Measurements from ENCODE around the gene ISOC2.

The ISOC2 gene

DNA sequence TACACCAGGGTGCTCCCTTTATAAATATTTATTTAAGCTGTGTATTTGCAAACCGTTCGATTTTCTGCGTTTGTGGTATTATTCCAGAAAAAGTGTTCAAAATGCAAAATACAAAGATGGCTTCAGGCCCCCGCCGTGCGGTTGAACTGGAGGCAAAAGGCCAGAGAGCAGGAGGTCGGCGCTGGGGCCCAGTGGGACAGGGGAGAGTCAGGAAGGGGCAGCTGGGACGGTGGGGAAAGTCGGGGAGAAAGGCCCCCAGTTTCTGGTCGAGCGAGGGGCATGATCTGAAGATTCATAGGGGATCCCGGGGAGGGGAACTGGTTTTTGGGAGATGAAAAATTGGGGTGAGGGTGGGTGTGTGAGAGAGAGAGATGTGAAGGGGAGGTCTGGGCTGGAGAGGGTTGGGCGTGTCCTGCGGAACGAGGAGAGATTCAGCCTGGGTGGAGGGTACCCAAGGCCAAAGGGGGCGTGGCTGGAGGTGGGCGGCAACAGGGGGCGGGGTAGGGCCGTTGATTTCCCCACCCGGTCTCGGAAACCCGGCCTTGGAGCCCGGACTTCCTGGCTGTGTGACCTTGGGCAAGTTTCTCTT is 678 bp downstream of the ISOC2 start:
- DNase-seq (ENCODE audit: low read depth) = peak; percentile 90
- peak overlapping the region; percentile 99 for H3K4me3 ChIP-seq (ENCODE audit: low read length)
- TF ChIP-seq, protein P1, sequence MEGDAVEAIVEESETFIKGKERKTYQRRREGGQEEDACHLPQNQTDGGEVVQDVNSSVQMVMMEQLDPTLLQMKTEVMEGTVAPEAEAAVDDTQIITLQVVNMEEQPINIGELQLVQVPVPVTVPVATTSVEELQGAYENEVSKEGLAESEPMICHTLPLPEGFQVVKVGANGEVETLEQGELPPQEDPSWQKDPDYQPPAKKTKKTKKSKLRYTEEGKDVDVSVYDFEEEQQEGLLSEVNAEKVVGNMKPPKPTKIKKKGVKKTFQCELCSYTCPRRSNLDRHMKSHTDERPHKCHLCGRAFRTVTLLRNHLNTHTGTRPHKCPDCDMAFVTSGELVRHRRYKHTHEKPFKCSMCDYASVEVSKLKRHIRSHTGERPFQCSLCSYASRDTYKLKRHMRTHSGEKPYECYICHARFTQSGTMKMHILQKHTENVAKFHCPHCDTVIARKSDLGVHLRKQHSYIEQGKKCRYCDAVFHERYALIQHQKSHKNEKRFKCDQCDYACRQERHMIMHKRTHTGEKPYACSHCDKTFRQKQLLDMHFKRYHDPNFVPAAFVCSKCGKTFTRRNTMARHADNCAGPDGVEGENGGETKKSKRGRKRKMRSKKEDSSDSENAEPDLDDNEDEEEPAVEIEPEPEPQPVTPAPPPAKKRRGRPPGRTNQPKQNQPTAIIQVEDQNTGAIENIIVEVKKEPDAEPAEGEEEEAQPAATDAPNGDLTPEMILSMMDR (conservative IDR thresholded peaks at IDR 0.05; ENCODE audit: low read length) = no peak

DNA sequence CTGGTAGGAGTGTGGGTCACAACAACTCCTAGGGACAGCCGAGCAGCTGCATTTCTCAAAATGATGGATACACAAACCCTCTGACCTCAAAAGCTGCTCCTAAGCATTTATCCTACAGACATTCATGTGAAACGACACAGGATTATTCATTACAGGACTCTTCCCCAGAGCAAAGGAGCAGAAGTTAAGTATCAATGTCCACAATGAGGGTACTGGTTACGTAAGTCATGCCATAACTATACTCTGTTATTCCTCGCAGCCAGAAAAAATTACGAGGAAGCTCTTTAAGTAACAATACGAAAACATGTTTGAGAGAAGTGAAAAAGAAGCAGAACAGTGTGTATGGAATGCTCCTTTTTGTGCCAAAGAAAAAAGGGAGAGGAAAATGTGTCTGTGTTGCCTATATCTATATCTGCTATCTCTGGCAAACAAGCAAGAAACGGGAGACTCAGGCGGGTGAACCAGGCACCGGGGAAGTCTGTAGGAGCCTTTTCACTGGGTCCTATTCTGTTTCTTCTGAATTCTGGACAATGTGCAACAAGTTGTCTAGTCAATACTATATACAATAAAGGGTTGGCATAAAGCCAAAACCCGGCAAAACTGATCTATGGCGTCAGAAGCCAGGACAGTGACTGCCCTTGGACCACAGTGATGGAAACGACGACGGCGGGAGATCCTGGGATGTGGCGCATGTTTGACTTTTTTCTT is 1.3 kb downstream of the ISOC2 start:
- no peak for DNase-seq (ENCODE audit: low read depth)
- peak overlapping the region; percentile 99 for H3K4me3 ChIP-seq (ENCODE audit: low read length)
- TF ChIP-seq, protein P1 (conservative IDR thresholded peaks at IDR 0.05; ENCODE audit: low read length) = no peak

- peak overlapping the region; percentile 13 for H3K4me3 ChIP-seq (ENCODE audit: low read length)
- TF ChIP-seq, protein P1 (conservative IDR thresholded peaks at IDR 0.05; ENCODE audit: low read length) = no peak
- no peak for DNase-seq (ENCODE audit: low read depth)
These were observed 1.9 kb downstream of the ISOC2 start for GRCh38 chr19:55459551-55459949.

DNA sequence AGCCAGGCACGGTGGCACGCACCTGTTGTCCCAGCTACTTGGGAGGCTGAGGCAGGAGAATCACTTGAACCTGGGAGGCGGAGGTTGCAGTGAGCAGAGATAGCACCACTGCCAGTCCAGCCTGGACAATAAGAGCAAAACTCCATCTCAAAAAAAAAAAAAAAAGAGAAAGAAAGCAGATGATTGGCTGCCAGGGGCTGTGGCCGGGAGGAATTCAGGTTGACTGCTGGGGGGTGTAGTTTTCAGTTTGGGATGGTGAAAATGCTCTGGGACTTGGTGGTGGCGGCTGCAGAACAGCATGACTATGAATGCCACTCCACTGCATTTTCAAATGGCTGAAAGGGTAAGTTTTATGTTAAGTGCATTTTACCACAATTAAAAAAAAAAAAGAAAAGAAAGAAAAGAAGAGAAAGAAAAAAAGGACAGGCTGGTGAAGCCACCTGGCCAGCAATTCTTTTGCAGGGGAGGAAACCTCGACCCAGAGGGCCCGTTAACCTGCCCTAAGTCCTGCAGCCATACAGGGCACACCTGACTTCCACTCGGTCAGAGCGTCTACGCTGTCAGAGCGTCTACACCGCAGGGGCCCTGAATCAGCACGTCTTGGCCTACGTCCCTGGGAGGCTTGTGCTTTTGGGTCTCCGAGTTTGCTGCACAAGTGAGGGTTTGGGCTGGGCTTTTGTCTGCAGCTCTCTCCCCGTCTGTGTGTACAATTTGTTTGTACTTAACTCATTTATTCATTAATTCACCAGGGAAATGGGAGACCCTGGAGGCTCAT is 3.6 kb downstream of the ISOC2 start:
- H3K4me3 ChIP-seq (ENCODE audit: low read length) = no peak overlapping the region
- DNase-seq (ENCODE audit: low read depth) = no peak
- TF ChIP-seq, protein P1 (conservative IDR thresholded peaks at IDR 0.05; ENCODE audit: low read length) = no peak

DNA sequence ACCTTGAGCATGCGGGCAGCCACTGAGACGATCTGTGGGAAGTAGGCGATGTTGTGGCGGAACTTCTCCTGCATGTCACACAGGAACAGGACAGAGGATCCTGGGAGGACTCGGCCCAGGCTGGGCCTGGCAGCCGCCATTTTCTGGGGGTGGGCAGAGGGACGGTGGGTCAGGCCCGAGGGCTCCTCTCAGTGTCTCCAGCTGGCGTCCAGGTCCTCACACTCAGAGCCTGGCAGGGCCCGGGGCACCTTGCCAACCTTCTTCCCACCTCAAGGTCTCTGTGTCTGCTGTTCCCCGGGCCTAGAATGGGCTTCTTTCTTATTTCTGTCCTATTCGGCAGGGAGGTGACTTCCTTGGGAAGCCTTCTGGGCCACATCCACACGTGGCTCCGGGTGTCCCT is 5.1 kb downstream of the ISOC2 start:
- TF ChIP-seq, protein P1 (conservative IDR thresholded peaks at IDR 0.05; ENCODE audit: low read length) = no peak
- H3K4me3 ChIP-seq (ENCODE audit: low read length) = no peak overlapping the region
- DNase-seq (ENCODE audit: low read depth) = no peak

DNA sequence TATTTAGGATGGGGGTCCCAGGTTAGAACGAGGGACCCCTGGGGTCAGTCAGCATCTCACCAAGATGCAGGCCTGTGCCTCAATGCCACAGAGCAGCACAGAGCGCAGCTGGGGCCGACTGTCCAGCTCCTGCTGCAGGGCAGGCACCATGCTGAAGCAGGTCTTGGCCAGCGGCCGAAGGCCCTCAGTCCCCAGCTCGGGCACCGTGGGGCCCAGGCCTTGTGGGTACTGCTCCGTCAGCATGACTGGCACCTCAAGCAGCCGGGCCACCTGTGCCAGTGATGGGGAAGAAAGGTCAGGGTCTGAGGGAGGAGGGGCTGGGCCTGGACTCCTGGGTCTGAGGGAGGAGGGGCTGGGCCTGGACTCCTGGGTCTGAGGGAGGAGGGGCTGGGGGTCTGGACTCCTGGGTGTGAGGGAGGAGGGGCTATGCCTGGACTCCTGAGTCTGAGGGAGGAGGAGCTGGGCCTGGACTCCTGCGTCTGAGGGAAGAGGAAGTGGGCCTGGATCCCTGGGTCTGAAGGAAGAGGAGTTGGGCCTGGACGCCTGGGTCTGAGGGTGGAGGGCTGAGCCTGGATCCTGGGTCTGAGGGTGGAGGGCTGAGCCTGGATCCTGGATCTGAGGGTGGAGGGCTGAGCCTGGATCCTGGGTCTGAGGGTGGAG is 5.7 kb downstream of the ISOC2 start:
- H3K4me3 ChIP-seq (ENCODE audit: low read length) = no peak overlapping the region
- TF ChIP-seq, protein P1 (conservative IDR thresholded peaks at IDR 0.05; ENCODE audit: low read length) = no peak
- no peak for DNase-seq (ENCODE audit: low read depth)

Measured in AG10803 (cell line).